Ishikawa (cell line): ENCODE measurements around the gene AP4E1.

Experiments used
- CEBPB ChIP-seq: IDR thresholded peaks from 2 replicates; pipeline ENCODE4 v1.6.1; 2012
- CREB1 ChIP-seq: IDR thresholded peaks from 2 replicates; pipeline ENCODE4 v1.6.1; 2012; ENCODE audit warnings: low read depth
- EGR1 ChIP-seq: IDR thresholded peaks from 2 replicates; pipeline ENCODE4 v1.6.1; 2012
- EP300 ChIP-seq: IDR thresholded peaks from 2 replicates; pipeline ENCODE4 v1.6.1; 2012; ENCODE audit warnings: borderline replicate concordance
- FOXM1 ChIP-seq: IDR thresholded peaks from 2 replicates; pipeline ENCODE4 v1.6.1; 2012; ENCODE audit warnings: low read depth, borderline replicate concordance
- NFIC ChIP-seq: IDR thresholded peaks from 2 replicates; pipeline ENCODE4 v1.6.1; 2012
- RAD21 ChIP-seq: IDR thresholded peaks from 2 replicates; pipeline ENCODE4 v1.6.1; 2012; ENCODE audit warnings: low read depth
- TAF1 ChIP-seq: IDR thresholded peaks from 2 replicates; pipeline ENCODE4 v1.6.1; 2012; ENCODE audit warnings: low read depth, mild to moderate bottlenecking
- TCF12 ChIP-seq: IDR thresholded peaks from 2 replicates; pipeline ENCODE4 v1.6.1; 2012; ENCODE audit warnings: low read depth
- TEAD4 ChIP-seq: IDR thresholded peaks from 2 replicates; pipeline ENCODE4 v1.6.1; 2012
- YY1 ChIP-seq: IDR thresholded peaks from 2 replicates; pipeline ENCODE4 v1.6.1; 2012; ENCODE audit warnings: low read depth
- ZBTB7A ChIP-seq: IDR thresholded peaks from 2 replicates; pipeline ENCODE4 v1.6.1; 2012; ENCODE audit warnings: low read depth
- TF ChIP-seq, protein P1 (sequence below): IDR thresholded peaks from 2 replicates; pipeline ENCODE4 v1.6.1; 2012
- TF ChIP-seq, protein P2 (sequence below): IDR thresholded peaks from 2 replicates; pipeline ENCODE4 v1.6.1; 2012; ENCODE audit warnings: low read depth, mild to moderate bottlenecking
- TF ChIP-seq, protein P3 (sequence below): IDR thresholded peaks from 2 replicates; pipeline ENCODE4 v1.6.1; 2012

Gene AP4E1

DNA sequence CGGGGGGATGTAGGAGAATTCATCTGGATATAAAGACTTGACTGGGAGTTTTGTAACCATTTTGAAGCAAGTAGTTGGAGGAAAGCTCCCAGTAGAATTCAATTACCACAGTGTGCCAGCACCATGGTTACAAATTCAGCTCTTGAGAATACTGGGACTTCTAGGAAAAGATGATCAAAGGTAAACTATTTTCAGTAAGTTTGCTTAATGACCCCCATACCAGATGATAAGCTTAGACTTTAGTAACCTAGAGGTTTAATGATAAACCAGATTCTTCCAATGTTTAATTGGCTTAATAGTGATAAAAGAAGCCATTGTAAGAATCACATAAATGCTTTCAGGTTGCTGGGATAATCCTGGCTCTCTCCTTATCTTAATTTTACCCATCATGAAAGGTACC, 22.3 kb downstream of the AP4E1 start:
- TF ChIP-seq, protein P1, sequence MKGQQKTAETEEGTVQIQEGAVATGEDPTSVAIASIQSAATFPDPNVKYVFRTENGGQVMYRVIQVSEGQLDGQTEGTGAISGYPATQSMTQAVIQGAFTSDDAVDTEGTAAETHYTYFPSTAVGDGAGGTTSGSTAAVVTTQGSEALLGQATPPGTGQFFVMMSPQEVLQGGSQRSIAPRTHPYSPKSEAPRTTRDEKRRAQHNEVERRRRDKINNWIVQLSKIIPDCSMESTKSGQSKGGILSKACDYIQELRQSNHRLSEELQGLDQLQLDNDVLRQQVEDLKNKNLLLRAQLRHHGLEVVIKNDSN, result no peak
- no peak for TF ChIP-seq TAF1
- no peak for TF ChIP-seq CREB1
- TF ChIP-seq, protein P2, sequence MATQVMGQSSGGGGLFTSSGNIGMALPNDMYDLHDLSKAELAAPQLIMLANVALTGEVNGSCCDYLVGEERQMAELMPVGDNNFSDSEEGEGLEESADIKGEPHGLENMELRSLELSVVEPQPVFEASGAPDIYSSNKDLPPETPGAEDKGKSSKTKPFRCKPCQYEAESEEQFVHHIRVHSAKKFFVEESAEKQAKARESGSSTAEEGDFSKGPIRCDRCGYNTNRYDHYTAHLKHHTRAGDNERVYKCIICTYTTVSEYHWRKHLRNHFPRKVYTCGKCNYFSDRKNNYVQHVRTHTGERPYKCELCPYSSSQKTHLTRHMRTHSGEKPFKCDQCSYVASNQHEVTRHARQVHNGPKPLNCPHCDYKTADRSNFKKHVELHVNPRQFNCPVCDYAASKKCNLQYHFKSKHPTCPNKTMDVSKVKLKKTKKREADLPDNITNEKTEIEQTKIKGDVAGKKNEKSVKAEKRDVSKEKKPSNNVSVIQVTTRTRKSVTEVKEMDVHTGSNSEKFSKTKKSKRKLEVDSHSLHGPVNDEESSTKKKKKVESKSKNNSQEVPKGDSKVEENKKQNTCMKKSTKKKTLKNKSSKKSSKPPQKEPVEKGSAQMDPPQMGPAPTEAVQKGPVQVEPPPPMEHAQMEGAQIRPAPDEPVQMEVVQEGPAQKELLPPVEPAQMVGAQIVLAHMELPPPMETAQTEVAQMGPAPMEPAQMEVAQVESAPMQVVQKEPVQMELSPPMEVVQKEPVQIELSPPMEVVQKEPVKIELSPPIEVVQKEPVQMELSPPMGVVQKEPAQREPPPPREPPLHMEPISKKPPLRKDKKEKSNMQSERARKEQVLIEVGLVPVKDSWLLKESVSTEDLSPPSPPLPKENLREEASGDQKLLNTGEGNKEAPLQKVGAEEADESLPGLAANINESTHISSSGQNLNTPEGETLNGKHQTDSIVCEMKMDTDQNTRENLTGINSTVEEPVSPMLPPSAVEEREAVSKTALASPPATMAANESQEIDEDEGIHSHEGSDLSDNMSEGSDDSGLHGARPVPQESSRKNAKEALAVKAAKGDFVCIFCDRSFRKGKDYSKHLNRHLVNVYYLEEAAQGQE, result no peak
- no peak for TF ChIP-seq EGR1
- no peak for TF ChIP-seq FOXM1
- no peak for TF ChIP-seq TCF12
- no peak for TF ChIP-seq EP300
- TF ChIP-seq YY1, result no peak
- TF ChIP-seq ZBTB7A, result no peak

DNA sequence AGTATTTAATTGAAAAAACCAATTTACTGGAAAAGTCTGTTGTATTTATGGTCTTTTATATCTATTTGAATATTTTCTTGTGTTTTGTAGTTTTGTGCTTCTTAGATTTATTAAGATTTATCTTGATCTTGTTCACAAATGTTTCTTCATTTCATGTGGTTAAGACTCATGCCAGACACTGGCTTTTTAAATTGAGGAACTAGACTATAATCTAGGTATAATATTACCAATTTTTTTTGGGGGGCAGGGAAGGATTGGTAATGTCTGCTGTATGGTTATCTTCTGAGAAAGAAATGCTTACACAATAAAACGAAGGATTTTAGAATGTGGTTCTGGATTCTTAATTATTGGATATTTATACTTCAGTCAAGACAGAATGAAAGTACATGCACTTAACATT, 24.9 kb downstream of the AP4E1 start:
- TF ChIP-seq EP300 (no peak), FOXM1 (no peak), YY1 (no peak), EGR1 (no peak), CEBPB (no peak), TCF12 (no peak), RAD21 (no peak), TAF1 (no peak), ZBTB7A (no peak), CREB1 (no peak), NFIC (no peak), TEAD4 (no peak)
- TF ChIP-seq, protein P3, sequence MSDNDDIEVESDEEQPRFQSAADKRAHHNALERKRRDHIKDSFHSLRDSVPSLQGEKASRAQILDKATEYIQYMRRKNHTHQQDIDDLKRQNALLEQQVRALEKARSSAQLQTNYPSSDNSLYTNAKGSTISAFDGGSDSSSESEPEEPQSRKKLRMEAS, result no peak
- TF ChIP-seq, protein P2, result no peak
- TF ChIP-seq, protein P1, result no peak

DNA sequence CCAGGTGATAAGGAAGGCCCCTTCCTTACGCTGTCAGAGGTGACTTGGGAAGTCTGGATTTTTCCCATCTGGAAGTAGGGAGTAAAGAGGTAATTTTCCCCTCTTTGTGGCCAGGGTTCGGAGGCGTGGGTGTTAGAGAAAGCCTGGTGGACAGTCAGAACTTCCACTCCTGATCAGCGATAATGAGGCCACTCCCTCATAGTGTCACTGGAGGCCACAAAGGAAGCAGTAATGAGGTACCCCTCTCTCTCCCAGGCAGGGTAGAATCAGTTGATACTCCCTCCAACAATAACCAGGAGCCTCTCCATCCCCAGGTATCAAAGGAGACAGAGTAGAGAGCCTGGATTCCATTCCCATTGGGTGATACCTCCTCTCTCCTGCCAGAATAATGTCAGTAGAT, 30.0 kb downstream of the AP4E1 start:
- TF ChIP-seq YY1 (no peak), EGR1 (no peak), TCF12 (no peak), CEBPB (no peak), TEAD4 (no peak), CREB1 (no peak), TAF1 (no peak), ZBTB7A (no peak), FOXM1 (no peak)
- TF ChIP-seq, protein P3, result no peak
- TF ChIP-seq, protein P2, result no peak

DNA sequence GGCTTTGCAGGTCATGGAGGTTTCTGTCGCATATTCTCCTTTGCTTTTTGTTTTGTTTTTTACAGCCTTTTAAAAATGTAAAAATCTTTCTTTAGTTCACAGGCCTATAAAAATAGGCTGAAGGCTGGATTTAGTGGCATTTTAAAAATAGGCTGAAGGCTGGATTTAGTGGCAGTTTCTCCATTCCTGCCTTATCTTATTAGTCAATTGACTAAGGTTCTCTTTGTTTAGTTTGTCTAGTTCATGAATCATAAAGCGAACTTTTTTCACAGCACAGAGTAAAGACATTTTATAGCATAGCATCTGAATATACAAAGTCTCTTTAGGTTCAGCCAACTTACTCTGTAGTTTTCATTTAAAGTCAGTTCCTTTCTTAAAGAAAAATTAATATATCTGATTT, 31.4 kb downstream of the AP4E1 start:
- no peak for TF ChIP-seq CEBPB
- no peak for TF ChIP-seq EP300
- no peak for TF ChIP-seq ZBTB7A
- no peak for TF ChIP-seq CREB1
- TF ChIP-seq, protein P3, result no peak
- no peak for TF ChIP-seq EGR1
- TF ChIP-seq, protein P1, result no peak
- TF ChIP-seq YY1, result no peak
- TF ChIP-seq RAD21, result no peak
- TF ChIP-seq TEAD4, result no peak
- TF ChIP-seq NFIC, result no peak
- TF ChIP-seq, protein P2, result no peak
- TF ChIP-seq TCF12, result no peak
- TF ChIP-seq TAF1, result no peak
- TF ChIP-seq FOXM1, result no peak
